ENCODE data around the gene PODNL1. TPM values are rescaled to one million over a fixed set of nuclear protein-coding genes. Genes with fewer than 3 reads are reported as not detected.
"Not testable (repeated sequence)": the region's sequence is repeated elsewhere in the genome, so short reads cannot be mapped to it uniquely, and the experiment has no call there.

Gene PODNL1
- total RNA-seq, 3 donors from 2014 or later = 1.7 to 3.4 (median 2.9) TPM

DNA sequence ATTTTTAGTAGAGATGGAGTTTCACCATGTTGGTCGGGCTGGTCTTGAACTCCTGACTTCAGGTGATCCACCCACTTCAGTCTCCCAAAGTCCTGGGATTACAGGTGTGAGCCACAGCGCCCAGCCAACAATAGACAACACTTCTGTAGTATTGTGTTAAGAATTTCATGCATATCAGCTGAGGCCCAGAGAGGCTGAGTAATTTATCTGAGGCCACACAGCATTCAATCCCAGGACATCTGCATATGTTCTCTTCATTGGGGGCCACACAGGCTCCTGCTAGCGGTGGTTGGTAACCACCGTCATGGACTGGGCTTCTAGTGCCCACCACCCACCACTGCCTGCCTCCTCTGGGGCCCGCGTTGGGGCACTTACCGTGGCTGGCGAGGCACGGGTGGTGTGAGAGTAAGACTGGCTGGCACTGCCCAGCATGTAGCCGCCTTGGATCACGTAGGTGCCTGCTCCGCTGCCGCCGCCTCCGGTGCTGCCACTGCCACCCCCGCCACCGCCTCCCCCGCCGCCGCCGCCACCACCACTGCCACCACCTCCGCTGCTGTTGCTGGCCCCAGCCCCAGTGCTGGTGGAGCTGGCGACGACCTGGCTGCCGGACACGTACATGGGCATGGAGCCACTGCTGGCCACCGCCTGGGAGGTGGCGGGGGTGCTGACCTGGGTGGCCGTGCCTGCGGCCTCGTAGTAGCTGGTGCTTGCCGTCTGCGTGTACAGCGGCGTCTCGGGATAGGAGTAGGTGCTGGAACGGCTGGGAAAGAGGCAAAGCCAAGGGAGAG, 34.3 kb upstream of the PODNL1 start:
- intact Hi-C loops (cut with DNase I, micrococcal nuclease) = no loop called here
- DNase-seq (peak in 1 of 3 donors; percentile 49), ATAC-seq (no peak)
- Histone ChIP-seq H3K9me3 (no peaks in the 10 kb centered on the region), H3K4me3 (no peak overlapping the region), H3K36me3 (ENCODE audit: low read depth) (peaks cover 3% of the 10 kb centered on the region), H3K4me1 (ENCODE audit: low read depth) (no peaks in the 10 kb centered on the region)
- TF ChIP-seq, protein P1, sequence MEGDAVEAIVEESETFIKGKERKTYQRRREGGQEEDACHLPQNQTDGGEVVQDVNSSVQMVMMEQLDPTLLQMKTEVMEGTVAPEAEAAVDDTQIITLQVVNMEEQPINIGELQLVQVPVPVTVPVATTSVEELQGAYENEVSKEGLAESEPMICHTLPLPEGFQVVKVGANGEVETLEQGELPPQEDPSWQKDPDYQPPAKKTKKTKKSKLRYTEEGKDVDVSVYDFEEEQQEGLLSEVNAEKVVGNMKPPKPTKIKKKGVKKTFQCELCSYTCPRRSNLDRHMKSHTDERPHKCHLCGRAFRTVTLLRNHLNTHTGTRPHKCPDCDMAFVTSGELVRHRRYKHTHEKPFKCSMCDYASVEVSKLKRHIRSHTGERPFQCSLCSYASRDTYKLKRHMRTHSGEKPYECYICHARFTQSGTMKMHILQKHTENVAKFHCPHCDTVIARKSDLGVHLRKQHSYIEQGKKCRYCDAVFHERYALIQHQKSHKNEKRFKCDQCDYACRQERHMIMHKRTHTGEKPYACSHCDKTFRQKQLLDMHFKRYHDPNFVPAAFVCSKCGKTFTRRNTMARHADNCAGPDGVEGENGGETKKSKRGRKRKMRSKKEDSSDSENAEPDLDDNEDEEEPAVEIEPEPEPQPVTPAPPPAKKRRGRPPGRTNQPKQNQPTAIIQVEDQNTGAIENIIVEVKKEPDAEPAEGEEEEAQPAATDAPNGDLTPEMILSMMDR (IDR thresholded peaks at IDR 0.05) = no peak

DNA sequence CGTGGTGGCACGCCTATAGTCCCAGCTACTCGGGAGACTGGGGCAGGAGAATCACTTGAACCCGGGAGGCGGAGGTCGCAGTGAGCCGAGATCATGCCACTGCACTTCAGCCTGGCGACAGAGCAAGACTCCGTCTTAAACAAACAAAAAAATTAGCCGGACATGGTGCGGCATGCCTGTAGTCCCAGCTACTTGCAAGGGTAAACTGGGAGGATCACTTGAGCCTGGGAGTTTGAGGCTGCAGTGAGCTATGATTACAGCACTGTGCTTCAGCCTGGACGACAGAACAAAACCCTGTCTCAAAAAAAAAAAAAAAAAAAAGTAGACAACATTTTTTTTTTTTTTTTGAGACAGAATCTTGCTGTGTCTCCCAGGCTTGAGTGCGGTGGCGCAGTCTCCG, 33.7 kb upstream of the PODNL1 start:
- ATAC-seq; H3K9me3 ChIP-seq; H3K4me1 ChIP-seq (ENCODE audit: low read depth); H3K4me3 ChIP-seq; intact Hi-C loops (cut with DNase I, micrococcal nuclease); H3K36me3 ChIP-seq (ENCODE audit: low read depth); DNase-seq: not testable (repeated sequence)

DNA sequence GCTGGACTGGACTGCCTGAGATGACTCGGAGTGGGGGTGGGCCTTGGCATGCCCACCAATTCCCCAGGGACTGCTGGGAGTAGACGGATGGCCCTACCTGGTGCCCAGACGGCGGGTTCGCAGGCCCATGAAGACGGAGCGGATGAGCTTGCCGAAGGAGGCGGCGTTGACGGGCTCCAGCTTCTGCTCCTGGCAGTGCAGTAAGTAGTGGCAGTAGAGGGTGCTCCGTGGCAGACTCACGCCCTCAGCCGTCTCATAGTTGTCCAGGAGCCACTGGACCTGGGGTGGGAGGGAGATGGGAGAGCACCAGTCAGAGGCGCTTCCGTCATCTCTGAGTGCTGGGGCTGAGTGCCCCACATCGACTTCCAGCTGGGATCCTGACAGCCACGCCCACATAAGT, 31.7 kb upstream of the PODNL1 start:
- intact Hi-C loops (cut with DNase I, micrococcal nuclease) = no loop called here
- H3K36me3 ChIP-seq (ENCODE audit: low read depth) = peaks cover 3% of the 10 kb centered on the region
- ATAC-seq = no peak
- no peak for DNase-seq
- H3K9me3 ChIP-seq = no peaks in the 10 kb centered on the region
- no peak overlapping the region for H3K4me3 ChIP-seq
- H3K4me1 ChIP-seq (ENCODE audit: low read depth) = no peaks in the 10 kb centered on the region
- TF ChIP-seq, protein P1 (IDR thresholded peaks at IDR 0.05) = no peak

DNA sequence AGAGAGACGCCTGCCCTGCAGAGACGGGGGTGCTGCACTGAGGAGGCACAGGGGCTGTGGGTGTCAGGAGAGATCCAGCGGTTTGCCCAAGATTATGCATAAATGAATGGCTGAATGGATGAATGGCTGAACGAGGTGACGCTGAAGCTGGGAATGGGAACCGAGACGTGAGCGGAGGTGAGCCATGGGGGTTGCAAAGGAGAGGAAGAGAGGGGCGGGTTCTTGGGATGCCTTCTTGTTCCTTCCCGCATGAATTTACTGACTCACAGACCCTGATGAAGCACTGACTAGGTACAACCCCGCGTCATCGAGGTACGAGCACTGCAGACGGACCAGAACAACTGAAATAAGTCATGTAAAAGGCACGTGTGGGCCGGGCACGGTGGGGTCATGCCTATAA, 30.8 kb upstream of the PODNL1 start:
- TF ChIP-seq, protein P1 (IDR thresholded peaks at IDR 0.05) = no peak
- no peak overlapping the region for H3K4me3 ChIP-seq
- peaks cover 3% of the 10 kb centered on the region for H3K36me3 ChIP-seq (ENCODE audit: low read depth)
- intact Hi-C loops (cut with DNase I, micrococcal nuclease) = no loop called here
- no peaks in the 10 kb centered on the region for H3K4me1 ChIP-seq (ENCODE audit: low read depth)
- no peak for DNase-seq
- ATAC-seq = no peak
- H3K9me3 ChIP-seq = no peaks in the 10 kb centered on the region

DNA sequence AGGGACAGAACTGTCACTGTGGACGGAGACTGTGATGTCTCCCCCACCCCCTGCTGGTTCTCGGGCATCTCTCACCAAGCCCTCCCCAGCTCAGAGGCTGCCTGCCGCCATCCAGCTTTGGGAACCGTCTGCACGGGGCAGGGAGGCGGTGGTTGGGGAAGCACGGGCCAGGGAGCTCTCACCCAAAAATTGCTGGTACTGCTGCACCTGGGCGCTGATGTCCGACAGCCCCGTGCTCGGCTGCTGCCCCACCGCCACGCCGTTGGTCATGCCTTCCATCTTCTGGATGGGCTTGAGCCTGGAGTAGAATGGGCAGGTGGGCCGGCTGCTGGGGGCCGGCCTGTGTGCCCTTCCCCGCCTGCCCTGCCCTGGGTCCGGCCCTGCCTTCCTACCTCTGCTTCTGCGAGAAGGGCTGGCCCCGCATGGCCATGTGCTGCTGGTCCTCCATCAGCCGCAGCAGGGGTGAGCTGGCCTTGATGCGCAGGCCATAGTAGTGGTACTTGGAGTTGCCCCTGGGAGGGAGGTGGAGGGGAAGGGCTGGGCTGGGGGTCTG, 30.2 kb upstream of the PODNL1 start:
- Histone ChIP-seq H3K4me1 (ENCODE audit: low read depth) (no peaks in the 10 kb centered on the region), H3K4me3 (no peak overlapping the region), H3K36me3 (ENCODE audit: low read depth) (peaks cover 3% of the 10 kb centered on the region), H3K9me3 (no peaks in the 10 kb centered on the region)
- DNase-seq (no peak), ATAC-seq (no peak)
- TF ChIP-seq, protein P1 (IDR thresholded peaks at IDR 0.05) = no peak
- intact Hi-C loops (cut with DNase I, micrococcal nuclease) = no loop called here

DNA sequence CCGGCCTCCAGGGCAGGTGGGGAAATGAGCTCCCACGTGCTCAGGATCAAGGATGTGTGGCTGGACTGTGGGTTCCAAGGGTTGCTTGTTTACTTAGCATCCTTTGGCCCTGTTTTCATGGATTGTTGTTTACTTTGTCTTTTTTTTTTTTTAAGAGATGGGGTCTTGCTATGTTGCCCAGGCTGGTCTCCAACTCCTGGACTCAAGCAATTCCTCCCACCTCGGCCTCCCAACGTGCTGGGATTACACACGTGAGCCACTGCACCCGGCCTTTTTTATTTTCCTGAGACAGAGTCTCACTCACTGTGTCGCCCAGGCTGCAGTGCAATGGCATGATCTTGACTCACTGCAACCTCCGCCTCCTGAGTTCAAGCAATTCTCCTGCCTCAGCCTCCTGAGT, 29.0 kb upstream of the PODNL1 start:
- DNase-seq; H3K4me3 ChIP-seq; intact Hi-C loops (cut with DNase I, micrococcal nuclease); H3K4me1 ChIP-seq (ENCODE audit: low read depth); ATAC-seq; H3K36me3 ChIP-seq (ENCODE audit: low read depth); H3K9me3 ChIP-seq: not testable (repeated sequence)
